Neutrophil (primary cell): ENCODE measurements around the gene ALOX15B.

ENCODE experiments used
- H3K27ac ChIP-seq: fragments of 200-600 bp; sonication (generic); 2 replicates; pipeline ENCODE4 v1.5.1; 2016; ENCODE audit warnings: mild to moderate bottlenecking, moderate library complexity
- H3K27me3 ChIP-seq: fragments of 200-600 bp; sonication (generic); 2 replicates; pipeline ENCODE4 v1.6.0; 2016; ENCODE audit warnings: mild to moderate bottlenecking
- H3K36me3 ChIP-seq: fragments of 200-600 bp; sonication (generic); 2 replicates; pipeline ENCODE4 v1.5.1; 2017
- H3K4me1 ChIP-seq, 2 experiments: fragments of 200-600 bp in 1 of 2; sonication (generic) in 1 of 2; 1 replicate in 1 of 2; 2 replicates in 1 of 2; pipeline versions ENCODE4 v1.5.1 to v1.6.1; 2013 to 2016; ENCODE audit warnings: low read depth in 1 of 2, low read length in 1 of 2, mild to moderate bottlenecking in 1 of 2, moderate library complexity in 1 of 2; ENCODE audit not compliant: control insufficient read depth in 1 of 2, insufficient read depth in 1 of 2
- H3K4me3 ChIP-seq, 2 experiments: fragments of 200-600 bp in 1 of 2; sonication (generic) in 1 of 2; 1 replicate in 1 of 2; 2 replicates in 1 of 2; pipeline ENCODE4 v1.5.1; 2013 to 2016; ENCODE audit warnings: low read depth in 1 of 2, low read length in 1 of 2, mild to moderate bottlenecking in 1 of 2, moderate library complexity in 1 of 2
- H3K9me3 ChIP-seq: fragments of 200-600 bp; sonication (generic); 2 replicates; pipeline ENCODE4 v1.5.1; 2016
- TF ChIP-seq, protein P1 (sequence below): fragments of 200-600 bp; sonication (generic); IDR thresholded peaks from 2 replicates; pipeline ENCODE4 v1.5.1; 2016; ENCODE audit warnings: antibody characterized with exemption

ALOX15B gene

DNA sequence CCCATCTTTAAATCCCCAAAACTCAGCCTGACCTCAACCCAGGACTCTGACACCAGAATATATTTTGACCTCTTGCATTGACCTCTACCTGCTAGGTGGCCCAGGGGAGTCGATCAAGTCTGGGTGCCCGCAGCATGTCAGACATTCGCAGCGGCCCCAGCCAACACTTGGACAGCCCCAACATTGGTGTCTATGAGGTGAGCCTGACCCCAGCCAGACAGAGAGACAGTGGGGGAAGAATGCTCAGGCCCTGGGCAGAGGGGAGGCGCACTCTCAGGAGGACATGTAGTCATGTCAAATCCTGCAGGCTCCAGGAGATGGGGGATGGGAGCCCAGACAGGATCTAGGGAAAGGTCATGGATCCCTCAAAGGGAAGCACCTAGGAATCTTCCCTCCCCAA lies 31.0 kb upstream of the ALOX15B start:
- Histone ChIP-seq H3K27ac (no peak overlapping the region), H3K9me3 (no peaks in the 10 kb centered on the region), H3K4me3 (no peak overlapping the region), H3K27me3 (peaks cover 70% of the 10 kb centered on the region), H3K36me3 (no peaks in the 10 kb centered on the region), H3K4me1 (peaks cover 0 to 2% of the 10 kb centered on the region in 2 experiments)
- TF ChIP-seq, protein P1, sequence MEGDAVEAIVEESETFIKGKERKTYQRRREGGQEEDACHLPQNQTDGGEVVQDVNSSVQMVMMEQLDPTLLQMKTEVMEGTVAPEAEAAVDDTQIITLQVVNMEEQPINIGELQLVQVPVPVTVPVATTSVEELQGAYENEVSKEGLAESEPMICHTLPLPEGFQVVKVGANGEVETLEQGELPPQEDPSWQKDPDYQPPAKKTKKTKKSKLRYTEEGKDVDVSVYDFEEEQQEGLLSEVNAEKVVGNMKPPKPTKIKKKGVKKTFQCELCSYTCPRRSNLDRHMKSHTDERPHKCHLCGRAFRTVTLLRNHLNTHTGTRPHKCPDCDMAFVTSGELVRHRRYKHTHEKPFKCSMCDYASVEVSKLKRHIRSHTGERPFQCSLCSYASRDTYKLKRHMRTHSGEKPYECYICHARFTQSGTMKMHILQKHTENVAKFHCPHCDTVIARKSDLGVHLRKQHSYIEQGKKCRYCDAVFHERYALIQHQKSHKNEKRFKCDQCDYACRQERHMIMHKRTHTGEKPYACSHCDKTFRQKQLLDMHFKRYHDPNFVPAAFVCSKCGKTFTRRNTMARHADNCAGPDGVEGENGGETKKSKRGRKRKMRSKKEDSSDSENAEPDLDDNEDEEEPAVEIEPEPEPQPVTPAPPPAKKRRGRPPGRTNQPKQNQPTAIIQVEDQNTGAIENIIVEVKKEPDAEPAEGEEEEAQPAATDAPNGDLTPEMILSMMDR = no peak

DNA sequence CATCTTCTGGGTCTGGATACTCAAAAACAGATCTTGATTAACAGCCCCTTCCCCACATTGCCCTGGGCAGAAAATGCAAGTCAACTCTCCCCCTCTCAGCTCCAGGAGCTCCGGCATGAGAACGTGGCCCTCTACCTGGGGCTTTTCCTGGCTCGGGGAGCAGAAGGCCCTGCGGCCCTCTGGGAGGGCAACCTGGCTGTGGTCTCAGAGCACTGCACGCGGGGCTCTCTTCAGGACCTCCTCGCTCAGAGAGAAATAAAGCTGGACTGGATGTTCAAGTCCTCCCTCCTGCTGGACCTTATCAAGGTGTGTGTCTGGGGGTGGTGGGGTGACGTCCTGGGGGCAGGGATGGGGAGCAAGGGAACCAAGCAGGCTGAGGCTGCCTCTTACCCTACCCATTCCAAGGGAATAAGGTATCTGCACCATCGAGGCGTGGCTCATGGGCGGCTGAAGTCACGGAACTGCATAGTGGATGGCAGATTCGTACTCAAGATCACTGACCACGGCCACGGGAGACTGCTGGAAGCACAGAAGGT lies 26.7 kb upstream of the ALOX15B start:
- Histone ChIP-seq H3K4me1 (peaks cover 14 to 23% of the 10 kb centered on the region in 2 experiments), H3K4me3 (no peak overlapping the region), H3K9me3 (no peaks in the 10 kb centered on the region), H3K36me3 (no peaks in the 10 kb centered on the region), H3K27ac (no peak overlapping the region), H3K27me3 (peaks cover 60% of the 10 kb centered on the region)
- TF ChIP-seq, protein P1 = no peak

GRCh38 chr17:8012996-8013640 lies 25.7 kb upstream of the ALOX15B start:
- Histone ChIP-seq H3K4me3 (no peak overlapping the region), H3K27me3 (peaks cover 55% of the 10 kb centered on the region), H3K27ac (no peak overlapping the region), H3K9me3 (no peaks in the 10 kb centered on the region), H3K4me1 (peaks cover 24 to 33% of the 10 kb centered on the region in 2 experiments), H3K36me3 (no peaks in the 10 kb centered on the region)
- TF ChIP-seq, protein P1 = no peak

- Histone ChIP-seq H3K36me3 (no peaks in the 10 kb centered on the region), H3K27me3 (peaks cover 55% of the 10 kb centered on the region), H3K4me1 (peaks cover 33 to 42% of the 10 kb centered on the region in 2 experiments), H3K27ac (no peak overlapping the region), H3K4me3 (no peak overlapping the region), H3K9me3 (no peaks in the 10 kb centered on the region)
- TF ChIP-seq, protein P1 = no peak
Observed at GRCh38 chr17:8013731-8014557, 24.9 kb upstream of the ALOX15B start.

DNA sequence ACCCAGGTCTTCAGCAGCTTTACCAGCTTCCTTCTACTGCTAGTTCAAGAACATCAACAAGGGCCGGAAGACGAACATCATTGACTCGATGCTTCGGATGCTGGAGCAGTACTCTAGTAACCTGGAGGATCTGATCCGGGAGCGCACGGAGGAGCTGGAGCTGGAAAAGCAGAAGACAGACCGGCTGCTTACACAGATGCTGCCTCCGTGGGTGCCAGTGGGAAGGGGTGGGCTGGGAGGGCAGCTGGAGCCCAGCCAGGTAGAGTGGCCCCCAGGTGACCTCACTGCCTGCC lies 24.4 kb upstream of the ALOX15B start:
- TF ChIP-seq, protein P1 = no peak
- Histone ChIP-seq H3K27ac (no peak overlapping the region), H3K4me3 (no peak overlapping the region), H3K36me3 (no peaks in the 10 kb centered on the region), H3K9me3 (no peaks in the 10 kb centered on the region), H3K27me3 (peaks cover 55% of the 10 kb centered on the region), H3K4me1 (peaks cover 38 to 47% of the 10 kb centered on the region in 2 experiments)
